GM21529 (cell line): ENCODE data around the gene THEM5.
"Not testable (repeated sequence)": the region's sequence is repeated elsewhere in the genome, so short reads cannot be mapped to it uniquely, and the experiment has no call there.

Experiments used
- ATAC-seq: cut with Tn5 transposase; IDR thresholded peaks from one replicate; pipeline ENCODE4 v1.9.1; 2021; ENCODE audit not compliant: unreplicated experiment

The THEM5 gene, protein sequence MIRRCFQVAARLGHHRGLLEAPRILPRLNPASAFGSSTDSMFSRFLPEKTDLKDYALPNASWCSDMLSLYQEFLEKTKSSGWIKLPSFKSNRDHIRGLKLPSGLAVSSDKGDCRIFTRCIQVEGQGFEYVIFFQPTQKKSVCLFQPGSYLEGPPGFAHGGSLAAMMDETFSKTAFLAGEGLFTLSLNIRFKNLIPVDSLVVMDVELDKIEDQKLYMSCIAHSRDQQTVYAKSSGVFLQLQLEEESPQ

GRCh38 chr1:151853411-151853943 is at the start of gene THEM5:
Gene THEM5, minus strand, starts transcription at chr1:151853712. Its CDS starts 147 bp downstream, at chr1:151853565.
- ATAC-seq: no peak

DNA sequence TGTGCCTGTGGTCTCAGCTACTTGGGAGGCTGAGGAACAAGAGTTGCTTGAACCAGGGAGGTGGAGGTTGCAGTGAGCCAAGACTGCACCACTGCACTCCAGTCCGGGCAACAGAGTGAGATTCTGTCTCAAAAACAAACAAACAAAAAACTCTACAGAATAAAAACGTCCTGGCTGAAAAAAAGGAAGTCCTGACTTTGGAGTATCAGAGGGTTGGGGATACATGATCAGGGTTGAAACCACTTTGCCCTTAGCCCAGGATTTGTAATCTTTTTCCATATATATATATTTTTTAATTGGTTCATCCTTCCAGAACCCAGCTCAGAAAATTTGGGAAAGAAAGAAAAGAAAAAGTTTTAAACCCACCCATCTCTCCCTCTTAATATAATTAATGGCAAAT is 49.3 kb upstream of the THEM5 start:
- ATAC-seq: no peak

- ATAC-seq: not testable (repeated sequence)
These were observed 47.3 kb upstream of the THEM5 start for GRCh38 chr1:151900804-151901203.

- ATAC-seq: no peak
These were observed 45.0 kb upstream of the THEM5 start for GRCh38 chr1:151898519-151898991.

GRCh38 chr1:151897991-151898431 is 44.5 kb upstream of the THEM5 start:
- no peak for ATAC-seq

DNA sequence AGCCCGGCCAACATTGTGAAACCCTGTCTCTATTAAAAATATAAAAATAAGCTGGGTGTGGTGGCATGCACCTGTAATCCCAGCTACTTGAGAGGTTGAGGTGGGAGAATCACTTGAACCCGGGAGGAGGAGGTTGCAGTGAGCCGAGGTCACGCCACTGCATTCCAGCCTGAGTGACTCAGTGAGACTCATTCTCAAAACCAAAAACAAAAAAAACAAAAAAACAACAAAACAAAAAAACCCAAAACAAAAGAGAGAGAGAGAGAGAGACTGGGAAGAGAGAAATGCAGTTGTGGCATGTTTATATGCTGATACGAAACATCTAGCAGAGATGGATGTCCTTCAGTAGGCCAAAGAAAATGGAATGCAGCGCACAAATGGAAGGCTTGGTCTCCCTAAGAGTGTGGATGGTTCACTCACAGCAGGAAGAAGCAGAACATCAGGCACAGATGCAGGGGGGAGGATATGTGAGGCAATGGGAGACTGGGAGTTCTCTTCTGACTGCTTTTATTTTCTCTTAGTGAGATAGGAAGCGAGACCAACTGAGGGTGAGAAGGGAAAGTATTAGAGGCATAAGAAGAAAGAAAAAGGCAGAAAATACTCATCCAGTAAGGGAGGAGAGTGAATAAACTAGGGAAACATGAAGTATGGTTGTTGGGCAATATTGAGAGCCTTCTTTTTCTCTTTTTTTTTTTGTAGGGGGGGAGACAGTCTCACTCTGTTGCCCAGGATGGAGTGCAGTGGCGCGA is 39.8 kb upstream of the THEM5 start:
- no peak for ATAC-seq

- no peak for ATAC-seq
These were observed 38.7 kb upstream of the THEM5 start for GRCh38 chr1:151892190-151892589.

DNA sequence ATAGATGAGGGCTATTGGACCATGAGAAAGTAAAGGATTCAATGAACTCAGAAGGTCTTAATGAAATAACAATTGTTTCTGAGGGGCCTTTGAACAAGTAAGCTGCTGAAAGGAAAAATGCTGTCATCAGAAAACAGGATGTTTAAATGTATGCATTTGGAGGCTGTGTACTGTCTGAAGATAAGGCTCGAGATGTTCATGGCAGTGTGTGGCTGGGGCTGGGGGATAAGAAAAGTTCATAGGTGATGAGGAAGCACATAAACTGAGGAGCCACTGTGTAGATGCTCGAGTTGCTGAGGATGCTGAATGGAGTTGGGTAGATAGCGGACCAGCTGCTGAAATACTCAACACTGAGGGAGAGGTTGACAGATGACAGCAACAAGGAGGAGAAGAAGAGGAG is 38.0 kb upstream of the THEM5 start:
- ATAC-seq: no peak

GRCh38 chr1:151888972-151889570 is 35.6 kb upstream of the THEM5 start:
- no peak for ATAC-seq

DNA sequence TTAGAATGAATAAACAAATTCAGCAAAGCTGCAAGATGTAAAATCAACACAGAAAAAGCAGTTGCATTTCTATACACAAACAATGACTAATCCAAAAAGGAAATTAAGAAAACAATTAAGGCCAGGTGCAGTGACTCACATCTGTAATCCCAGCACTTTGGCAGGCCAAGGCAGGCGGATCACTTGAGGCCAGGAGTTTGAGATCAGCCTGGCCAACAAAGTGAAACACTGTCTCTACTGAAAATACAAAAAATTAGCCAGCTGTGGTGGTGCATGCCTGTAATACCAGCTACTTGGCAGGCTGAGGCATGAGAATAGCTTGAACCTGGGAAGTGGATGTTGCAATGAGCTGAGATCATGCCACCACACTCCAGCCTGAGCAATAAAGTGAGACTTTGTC is 33.5 kb upstream of the THEM5 start:
- ATAC-seq: no peak

DNA sequence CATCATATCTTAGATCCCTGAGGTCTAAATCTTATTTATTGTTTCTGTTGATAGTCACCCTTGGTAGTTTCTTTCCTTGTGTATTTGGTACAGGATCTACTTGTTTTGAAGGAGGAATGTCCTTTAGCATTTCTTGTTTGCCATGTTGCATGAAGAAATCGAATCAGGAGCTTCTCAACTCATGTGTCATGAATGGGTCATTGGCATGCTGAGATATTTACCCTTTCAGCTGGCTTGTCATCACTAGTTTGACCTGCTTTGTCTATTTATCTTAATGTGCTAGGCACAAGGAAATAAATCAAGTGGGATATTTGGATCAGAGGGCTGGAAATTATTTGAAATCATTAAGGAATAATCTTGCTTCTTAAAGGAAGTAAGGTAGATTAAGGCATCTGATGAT is 32.0 kb upstream of the THEM5 start:
- no peak for ATAC-seq

DNA sequence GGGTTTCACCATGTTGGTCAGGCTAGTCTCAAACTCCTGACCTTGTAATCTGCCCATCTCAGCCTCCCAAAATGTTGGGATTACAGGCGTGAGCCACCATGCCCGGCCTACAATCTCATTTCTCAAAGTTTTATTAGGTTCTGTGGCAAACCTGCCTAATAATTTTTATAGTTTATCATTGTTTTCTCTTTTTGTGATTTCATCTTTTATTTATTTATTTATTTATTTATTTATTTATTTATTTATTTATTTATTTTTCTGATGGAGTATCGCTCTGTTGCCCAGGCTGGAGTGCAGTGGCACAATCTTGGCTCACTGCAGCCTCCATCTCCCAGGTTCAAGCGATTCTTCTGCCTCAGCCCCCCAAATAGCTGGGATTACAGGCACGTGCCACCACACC is 31.4 kb upstream of the THEM5 start:
- ATAC-seq: not testable (repeated sequence)

DNA sequence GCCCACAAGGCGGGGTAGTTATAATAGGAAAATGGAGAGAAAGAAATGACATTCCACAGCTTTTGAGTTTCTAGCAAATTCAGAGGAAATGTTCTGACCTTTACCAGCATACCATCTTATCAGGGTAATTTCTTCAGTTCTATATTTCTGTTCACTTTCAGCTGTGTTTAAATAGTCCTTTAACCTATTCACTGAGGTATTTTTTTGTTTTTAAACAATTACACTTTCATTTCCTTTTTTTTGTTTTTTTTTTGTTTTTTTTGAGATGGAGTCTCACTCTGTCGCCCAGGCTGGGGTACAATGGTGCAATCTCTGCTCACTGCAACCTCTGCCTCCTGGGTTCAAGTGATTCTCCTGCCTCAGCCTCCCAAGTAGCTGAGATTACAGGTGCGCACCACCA is 30.9 kb upstream of the THEM5 start:
- ATAC-seq: not testable (repeated sequence)

DNA sequence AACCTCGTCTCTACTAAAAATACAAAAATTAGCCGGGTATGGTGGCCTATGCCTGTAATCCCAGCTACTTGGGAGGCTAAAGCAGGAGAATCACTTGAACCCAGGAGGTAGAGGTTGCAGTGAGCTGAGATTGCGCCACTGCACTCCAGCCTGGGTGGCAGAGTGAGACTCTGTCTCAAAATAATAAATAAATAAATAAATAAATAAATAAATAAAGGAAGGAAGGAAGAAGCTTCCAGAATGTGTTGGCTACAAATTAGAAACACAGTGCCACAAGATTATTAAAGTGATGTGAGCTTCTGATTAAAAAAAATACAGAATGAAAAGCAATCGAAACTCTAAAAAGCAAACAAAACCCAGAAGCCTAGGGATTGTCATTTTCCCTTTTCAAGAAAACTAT is 30.4 kb upstream of the THEM5 start:
- ATAC-seq: not testable (repeated sequence)

- not testable (repeated sequence) for ATAC-seq
These were observed 29.4 kb upstream of the THEM5 start for GRCh38 chr1:151882918-151883317.

GRCh38 chr1:151882466-151882865 is 29.0 kb upstream of the THEM5 start:
- ATAC-seq: no peak

GRCh38 chr1:151881479-151881878 is 28.0 kb upstream of the THEM5 start:
- ATAC-seq: no peak

- no peak for ATAC-seq
These were observed 22.0 kb upstream of the THEM5 start for GRCh38 chr1:151875419-151876097.

DNA sequence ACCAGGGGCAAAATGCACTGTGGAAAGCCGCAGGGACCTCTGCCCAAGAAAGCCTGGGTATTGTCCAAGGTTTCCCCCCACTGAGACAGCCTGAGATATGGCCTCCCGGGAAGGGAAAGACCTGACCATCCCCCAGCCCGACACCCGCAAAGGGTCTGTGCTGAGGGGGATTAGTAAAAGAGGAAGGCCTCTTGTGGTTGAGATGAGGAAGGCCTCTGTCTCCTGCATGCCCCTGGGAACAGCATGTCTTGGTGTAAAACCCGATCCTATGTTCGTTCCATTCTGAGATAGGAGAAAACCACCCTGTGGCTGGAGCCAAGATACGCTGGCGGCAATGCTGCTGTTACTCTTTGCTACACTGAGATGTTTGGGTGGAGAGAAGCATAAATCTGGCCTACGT is 19.3 kb upstream of the THEM5 start:
- ATAC-seq: not testable (repeated sequence)

DNA sequence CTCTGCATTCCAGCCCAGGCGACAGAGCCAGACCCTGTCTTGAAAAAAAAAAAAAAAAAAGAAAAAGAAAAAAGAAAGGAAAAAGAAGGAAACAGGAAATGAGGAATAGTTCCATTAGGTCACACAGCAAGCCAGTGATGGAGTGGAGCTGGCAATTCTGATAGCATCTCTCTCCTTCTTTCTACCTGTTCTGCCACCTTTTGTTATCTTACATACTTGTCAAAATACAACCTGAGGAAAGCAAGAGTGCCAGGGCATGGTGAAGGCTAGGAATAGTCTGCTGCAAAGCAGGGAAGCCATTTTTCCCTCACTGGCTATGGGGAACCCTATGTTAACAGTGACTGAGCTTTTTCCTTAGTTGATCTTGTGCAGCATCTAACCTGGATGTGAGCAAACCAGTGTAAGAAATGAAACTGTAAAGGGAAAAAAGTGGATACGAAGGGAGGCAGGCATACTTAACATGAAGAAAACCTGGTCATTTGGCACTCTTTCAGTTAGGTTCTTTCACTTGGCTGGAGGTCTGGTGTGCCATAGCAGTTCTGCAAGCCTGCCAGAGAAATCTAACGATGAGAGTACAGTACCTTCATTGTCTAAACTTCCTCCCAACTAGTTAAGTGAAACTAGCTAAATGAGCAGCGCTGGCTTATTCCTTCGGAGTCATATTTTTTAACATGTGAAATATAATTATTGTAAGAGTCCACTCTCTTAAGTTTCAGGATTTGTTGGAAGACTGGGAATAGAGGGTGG is 17.9 kb upstream of the THEM5 start:
- no peak for ATAC-seq
